ENCODE measurements around the gene UPK3A. TPM values are rescaled to one million over a fixed set of nuclear protein-coding genes. Genes with fewer than 3 reads are reported as not detected.
A peak's percentile ranks its signal among the peaks of the same experiment; 100 is the strongest.
"Not testable (repeated sequence)": the region's sequence is repeated elsewhere in the genome, so short reads cannot be mapped to it uniquely, and the experiment has no call there.

The UPK3A gene
- total RNA-seq, 3 donors from 2014 or later = 0.67 TPM; not detected in 2

GRCh38 chr22:45291931-45292290 lies 7.2 kb downstream of the UPK3A start:
- Histone ChIP-seq H3K4me1 (ENCODE audit: low read depth) (peaks cover 5% of the 10 kb centered on the region), H3K36me3 (ENCODE audit: low read depth) (no peaks in the 10 kb centered on the region), H3K9me3 (no peaks in the 10 kb centered on the region), H3K4me3 (no peak overlapping the region)
- ATAC-seq (no peak), DNase-seq (no peak)
- intact Hi-C loops (cut with DNase I, micrococcal nuclease) = no loop called here
- no peak for TF ChIP-seq CTCF (IDR thresholded peaks at IDR 0.05)

- Histone ChIP-seq H3K4me1 (ENCODE audit: low read depth) (peaks cover 5% of the 10 kb centered on the region), H3K36me3 (ENCODE audit: low read depth) (no peaks in the 10 kb centered on the region), H3K4me3 (no peak overlapping the region), H3K9me3 (no peaks in the 10 kb centered on the region)
- ATAC-seq (no peak), DNase-seq (no peak)
- TF ChIP-seq CTCF (IDR thresholded peaks at IDR 0.05) = no peak
- intact Hi-C loops (cut with DNase I, micrococcal nuclease) = no loop called here
Measured at GRCh38 chr22:45292731-45293442, 8.1 kb downstream of the UPK3A start.

- H3K9me3 ChIP-seq = no peaks in the 10 kb centered on the region
- ATAC-seq = peak; percentile 17
- intact Hi-C loops (cut with DNase I, micrococcal nuclease) = no loop called here
- no peaks in the 10 kb centered on the region for H3K36me3 ChIP-seq (ENCODE audit: low read depth)
- H3K4me3 ChIP-seq = no peak overlapping the region
- TF ChIP-seq CTCF (IDR thresholded peaks at IDR 0.05) = no peak
- H3K4me1 ChIP-seq (ENCODE audit: low read depth) = peaks cover 5% of the 10 kb centered on the region
- DNase-seq = no peak
Measured at GRCh38 chr22:45294030-45294429, 9.3 kb downstream of the UPK3A start.

GRCh38 chr22:45295004-45295403 lies 10.3 kb downstream of the UPK3A start:
- H3K4me3 ChIP-seq; DNase-seq; H3K9me3 ChIP-seq; H3K36me3 ChIP-seq (ENCODE audit: low read depth); ATAC-seq; H3K4me1 ChIP-seq (ENCODE audit: low read depth); intact Hi-C loops (cut with DNase I, micrococcal nuclease): not testable (repeated sequence)

- Histone ChIP-seq H3K9me3 (no peaks in the 10 kb centered on the region), H3K4me3 (no peak overlapping the region), H3K4me1 (ENCODE audit: low read depth) (no peaks in the 10 kb centered on the region), H3K36me3 (ENCODE audit: low read depth) (no peaks in the 10 kb centered on the region)
- DNase-seq (no peak), ATAC-seq (no peak)
- intact Hi-C loops (cut with DNase I, micrococcal nuclease) = no loop called here
- no peak for TF ChIP-seq CTCF (IDR thresholded peaks at IDR 0.05)
Measured at GRCh38 chr22:45295492-45295891, 10.7 kb downstream of the UPK3A start.

- no peak for TF ChIP-seq CTCF (IDR thresholded peaks at IDR 0.05)
- no peak for DNase-seq
- Histone ChIP-seq H3K4me1 (ENCODE audit: low read depth) (no peaks in the 10 kb centered on the region), H3K9me3 (no peaks in the 10 kb centered on the region), H3K36me3 (ENCODE audit: low read depth) (no peaks in the 10 kb centered on the region), H3K4me3 (no peak overlapping the region)
- intact Hi-C loops (cut with DNase I, micrococcal nuclease) = no loop called here
- ATAC-seq = peak; percentile 56
Measured at GRCh38 chr22:45296628-45297297, 12.0 kb downstream of the UPK3A start.
